KOPT-K1 (cell line): ENCODE data around the gene WDR46.
"Not testable (repeated sequence)": the region's sequence is repeated elsewhere in the genome, so short reads cannot be mapped to it uniquely, and the experiment has no call there.

Source experiments
- H3K27ac ChIP-seq: fragments of 200-600 bp; sonication (generic); 2 replicates; pipeline ENCODE4 v1.5.1; 2016; ENCODE audit warnings: antibody characterized with exemption, mild to moderate bottlenecking, low read depth, low read length; ENCODE audit not compliant: poor library complexity, severe bottlenecking
- H3K36me3 ChIP-seq: fragments of 200-600 bp; sonication (generic); 2 replicates; pipeline ENCODE4 v1.5.1; 2017; ENCODE audit warnings: antibody characterized with exemption, mild to moderate bottlenecking, low read length, moderate library complexity; ENCODE audit not compliant: insufficient read depth
- H3K9me3 ChIP-seq: fragments of 200-600 bp; sonication (generic); 2 replicates; pipeline ENCODE4 v1.5.1; 2017; ENCODE audit warnings: antibody characterized with exemption, low read length, mild to moderate bottlenecking; ENCODE audit not compliant: insufficient read depth, poor library complexity, severe bottlenecking

WDR46 gene

DNA sequence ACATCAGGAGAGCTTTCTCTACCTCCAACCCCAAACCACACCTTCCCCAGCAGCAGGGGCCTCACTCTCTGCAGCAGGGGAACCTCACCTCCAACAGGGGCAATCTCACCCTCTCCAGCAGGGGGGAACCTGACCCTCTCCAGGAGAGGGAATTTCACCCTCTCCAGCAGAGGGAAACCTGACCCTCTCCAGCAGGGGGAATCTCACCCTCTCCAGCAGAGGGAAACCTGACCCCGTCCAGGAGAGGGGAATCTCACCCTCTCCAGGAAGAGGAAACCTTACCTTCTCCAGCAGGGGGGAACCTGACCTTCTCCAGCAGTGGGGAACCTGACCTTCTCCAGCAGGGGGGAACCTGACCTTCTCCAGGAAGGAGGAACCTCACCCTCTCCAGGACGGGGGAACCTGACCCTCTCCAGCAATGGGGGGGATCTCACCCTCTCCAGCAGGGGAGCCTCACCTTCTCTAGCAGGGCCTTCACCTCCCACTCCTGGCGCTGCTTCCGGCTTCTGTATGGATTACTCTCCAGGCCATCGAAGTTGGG, 9.0 kb downstream of the WDR46 start:
- Histone ChIP-seq H3K9me3 (no peaks in the 10 kb centered on the region), H3K27ac (no peak overlapping the region), H3K36me3 (peaks cover 90% of the 10 kb centered on the region)

DNA sequence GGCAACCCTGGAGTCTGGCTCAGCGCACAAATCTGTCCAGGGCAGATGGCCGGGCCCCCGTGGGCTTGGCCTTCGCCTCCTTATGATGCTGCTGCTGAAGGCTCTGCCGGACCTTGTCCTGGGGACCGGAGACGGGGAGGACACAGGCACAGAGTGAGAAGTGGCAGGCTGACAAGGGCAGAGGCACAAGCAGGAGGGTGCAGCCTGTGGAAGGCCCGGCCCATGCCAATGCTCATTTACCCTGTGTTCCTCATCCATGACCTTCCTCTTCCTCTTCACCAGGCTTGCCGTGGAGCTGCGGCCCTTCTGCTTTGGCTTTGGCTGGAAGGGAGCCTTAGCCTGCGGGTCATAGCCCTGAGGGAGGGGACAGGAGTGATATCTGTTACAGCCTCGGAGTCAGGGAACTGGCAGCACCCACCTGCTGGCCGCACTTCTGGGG, 9.8 kb downstream of the WDR46 start:
- peaks cover 90% of the 10 kb centered on the region for H3K36me3 ChIP-seq
- no peak overlapping the region for H3K27ac ChIP-seq
- no peaks in the 10 kb centered on the region for H3K9me3 ChIP-seq

DNA sequence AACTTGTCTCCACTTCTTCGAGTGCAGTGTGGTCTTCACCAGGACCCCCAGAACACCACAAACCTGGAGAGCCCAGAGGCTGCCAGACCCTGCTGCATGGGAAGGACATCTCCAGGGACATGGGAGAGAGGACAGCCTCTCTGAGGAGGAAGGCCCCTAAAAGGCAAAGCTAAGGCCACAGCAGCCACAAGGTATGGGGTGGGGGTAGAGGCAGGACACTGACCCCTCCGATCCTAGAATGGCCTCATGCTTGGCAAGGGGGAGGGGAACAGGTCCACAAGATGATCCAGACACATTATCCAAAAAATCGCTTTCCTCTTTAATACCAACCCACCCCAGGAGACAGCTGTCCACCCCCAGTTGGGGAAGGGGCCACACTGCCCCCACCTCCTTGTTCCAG, 10.2 kb downstream of the WDR46 start:
- Histone ChIP-seq H3K36me3 (peaks cover 90% of the 10 kb centered on the region), H3K9me3 (no peaks in the 10 kb centered on the region), H3K27ac (no peak overlapping the region)

GRCh38 chr6:33278392-33278741, 10.7 kb downstream of the WDR46 start:
- Histone ChIP-seq H3K27ac (no peak overlapping the region), H3K9me3 (no peaks in the 10 kb centered on the region), H3K36me3 (peaks cover 90% of the 10 kb centered on the region)

- Histone ChIP-seq H3K27ac (peak overlapping the region; percentile 74), H3K9me3 (no peaks in the 10 kb centered on the region), H3K36me3 (peaks cover 90% of the 10 kb centered on the region)
Measured at GRCh38 chr6:33277663-33278391, 11.2 kb downstream of the WDR46 start.

GRCh38 chr6:33276864-33277662, 12.0 kb downstream of the WDR46 start, which contains the start of gene B3GALT4:
B3GALT4 (plus strand) TSS chr6:33277123; CDS start chr6:33277420, 297 bp downstream.
- no peaks in the 10 kb centered on the region for H3K9me3 ChIP-seq
- H3K27ac ChIP-seq: peak within 1 kb of the TSS; percentile 74
- H3K36me3 ChIP-seq: peaks cover 88% of the 10 kb centered on the region

- peak overlapping the region; percentile 74 for H3K27ac ChIP-seq
- no peaks in the 10 kb centered on the region for H3K9me3 ChIP-seq
- peaks cover 82% of the 10 kb centered on the region for H3K36me3 ChIP-seq
Measured at GRCh38 chr6:33276581-33276863, 12.5 kb downstream of the WDR46 start.

DNA sequence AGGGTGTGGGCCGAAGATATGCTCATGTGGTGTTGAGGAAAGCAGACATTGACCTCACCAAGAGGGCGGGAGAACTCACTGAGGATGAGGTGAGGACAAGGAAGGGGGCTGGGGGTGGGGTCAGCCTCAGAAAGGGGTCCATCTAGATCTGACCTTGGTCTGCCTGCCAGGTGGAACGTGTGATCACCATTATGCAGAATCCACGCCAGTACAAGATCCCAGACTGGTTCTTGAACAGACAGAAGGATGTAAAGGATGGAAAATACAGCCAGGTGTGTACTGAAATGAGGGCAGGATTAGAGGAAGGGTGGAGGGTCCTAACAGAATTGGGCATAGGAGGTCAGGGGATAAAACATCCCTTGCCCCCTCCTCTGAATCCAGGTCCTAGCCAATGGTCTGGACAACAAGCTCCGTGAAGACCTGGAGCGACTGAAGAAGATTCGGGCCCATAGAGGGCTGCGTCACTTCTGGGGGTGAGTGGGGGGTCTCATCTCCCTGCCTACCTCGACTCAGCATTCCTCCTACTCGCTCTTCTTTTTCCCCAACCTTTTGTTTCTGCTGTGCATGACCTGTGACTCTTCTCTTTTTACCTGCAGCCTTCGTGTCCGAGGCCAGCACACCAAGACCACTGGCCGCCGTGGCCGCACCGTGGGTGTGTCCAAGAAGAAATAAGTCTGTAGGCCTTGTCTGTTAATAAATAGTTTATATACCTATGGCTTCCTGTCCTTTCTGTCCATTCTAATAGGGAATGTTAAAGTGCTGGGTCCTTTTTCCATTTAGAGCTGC, 13.1 kb downstream of the WDR46 start:
- Histone ChIP-seq H3K36me3 (peaks cover 77% of the 10 kb centered on the region), H3K27ac (peak overlapping the region; percentile 74)
- not testable (repeated sequence) for H3K9me3 ChIP-seq

- Histone ChIP-seq H3K36me3 (peaks cover 69% of the 10 kb centered on the region), H3K27ac (peak overlapping the region; percentile 2)
Measured at GRCh38 chr6:33273924-33274902, 14.8 kb downstream of the WDR46 start.

GRCh38 chr6:33273129-33273923, 15.7 kb downstream of the WDR46 start:
- no peaks in the 10 kb centered on the region for H3K9me3 ChIP-seq
- H3K36me3 ChIP-seq: peaks cover 69% of the 10 kb centered on the region
- peak overlapping the region; percentile 93 for H3K27ac ChIP-seq

More at GRCh38 chr6:33273924-33274902, 14.8 kb downstream of the WDR46 start:
- no peaks in the 10 kb centered on the region for H3K9me3 ChIP-seq

- Histone ChIP-seq H3K27ac (peak overlapping the region; percentile 93), H3K9me3 (no peaks in the 10 kb centered on the region), H3K36me3 (peaks cover 74% of the 10 kb centered on the region)
Measured at GRCh38 chr6:33272275-33273128, 16.5 kb downstream of the WDR46 start.

DNA sequence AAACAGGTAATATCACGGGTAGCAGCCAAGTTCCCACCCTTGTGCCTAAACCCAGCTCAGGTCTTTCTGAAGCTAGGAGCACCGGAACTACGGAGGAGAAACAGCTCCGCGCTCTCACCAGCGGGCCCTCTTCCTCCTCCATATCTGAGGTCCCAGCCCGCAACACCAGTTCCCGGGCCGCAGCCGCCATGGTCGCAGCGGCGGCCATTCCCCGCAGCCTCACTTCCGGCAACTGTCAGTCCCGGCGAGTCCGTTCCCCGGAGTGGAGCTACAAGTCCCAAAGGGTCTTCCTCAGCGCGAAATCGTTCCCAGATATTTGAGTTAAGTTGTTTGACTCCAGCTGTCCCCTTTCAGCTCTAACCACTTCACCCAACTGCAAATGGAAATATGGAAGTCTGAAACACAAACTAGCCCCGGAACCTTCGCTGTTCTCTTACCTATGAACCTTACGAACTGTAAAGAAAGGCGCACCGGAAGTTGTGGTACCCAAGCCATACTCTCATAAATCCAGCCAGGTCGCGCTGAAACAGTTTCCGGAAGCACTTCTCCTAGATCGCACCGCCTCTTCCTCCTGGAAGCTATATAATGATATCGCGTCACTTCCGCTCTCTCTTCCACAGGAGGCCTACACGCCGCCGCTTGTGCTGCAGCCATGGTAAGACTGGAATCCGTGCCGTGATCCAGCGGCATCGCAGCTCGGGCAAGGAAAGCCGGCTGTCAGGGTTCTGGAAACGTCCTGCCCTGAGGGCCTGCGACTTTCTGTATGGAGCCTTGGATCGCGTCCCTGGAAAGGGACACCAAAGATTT, 17.4 kb downstream of the WDR46 start, which contains the start of the genes RPS18 and VPS52:
Gene RPS18, plus strand, starts transcription at position 608 of the 807 bp plus-strand sequence. Its CDS starts 45 bp downstream, at position 653.
Gene VPS52, minus strand, starts transcription at position 409 of the 807 bp plus-strand sequence. Its CDS starts 201 bp downstream, at position 208.
- peak within 1 kb of the TSS; percentile 93 for H3K27ac ChIP-seq

More for the DNA sequence above, 17.4 kb downstream of the WDR46 start, which contains the start of the genes RPS18 and VPS52:
- H3K36me3 ChIP-seq: peaks cover 79% of the 10 kb centered on the region
- no peaks in the 10 kb centered on the region for H3K9me3 ChIP-seq
